ENCODE data around the gene AHI1.

DNA sequence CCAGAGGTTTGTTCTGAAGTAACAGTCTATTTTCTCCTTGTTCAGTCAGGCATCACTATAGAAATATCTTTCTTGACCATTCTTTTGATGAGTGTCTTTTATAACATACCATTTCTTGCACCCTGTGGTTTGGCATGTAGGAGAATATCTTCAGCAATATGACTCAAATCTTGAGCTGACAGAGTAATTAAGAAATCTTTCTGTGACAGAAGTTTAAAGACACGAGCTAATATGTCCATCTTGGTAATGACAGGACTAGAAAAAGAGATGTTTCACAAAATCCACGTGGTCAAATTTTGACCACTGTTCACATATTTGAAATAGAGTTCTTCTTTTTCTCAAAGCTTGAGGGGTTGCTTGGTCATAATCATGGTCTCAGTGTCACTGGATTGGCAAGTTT is 166.5 kb downstream of the AHI1 start:
- TF ChIP-seq, protein P1, sequence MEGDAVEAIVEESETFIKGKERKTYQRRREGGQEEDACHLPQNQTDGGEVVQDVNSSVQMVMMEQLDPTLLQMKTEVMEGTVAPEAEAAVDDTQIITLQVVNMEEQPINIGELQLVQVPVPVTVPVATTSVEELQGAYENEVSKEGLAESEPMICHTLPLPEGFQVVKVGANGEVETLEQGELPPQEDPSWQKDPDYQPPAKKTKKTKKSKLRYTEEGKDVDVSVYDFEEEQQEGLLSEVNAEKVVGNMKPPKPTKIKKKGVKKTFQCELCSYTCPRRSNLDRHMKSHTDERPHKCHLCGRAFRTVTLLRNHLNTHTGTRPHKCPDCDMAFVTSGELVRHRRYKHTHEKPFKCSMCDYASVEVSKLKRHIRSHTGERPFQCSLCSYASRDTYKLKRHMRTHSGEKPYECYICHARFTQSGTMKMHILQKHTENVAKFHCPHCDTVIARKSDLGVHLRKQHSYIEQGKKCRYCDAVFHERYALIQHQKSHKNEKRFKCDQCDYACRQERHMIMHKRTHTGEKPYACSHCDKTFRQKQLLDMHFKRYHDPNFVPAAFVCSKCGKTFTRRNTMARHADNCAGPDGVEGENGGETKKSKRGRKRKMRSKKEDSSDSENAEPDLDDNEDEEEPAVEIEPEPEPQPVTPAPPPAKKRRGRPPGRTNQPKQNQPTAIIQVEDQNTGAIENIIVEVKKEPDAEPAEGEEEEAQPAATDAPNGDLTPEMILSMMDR (IDR thresholded peaks at IDR 0.05) = no peak
- no peak for TF ChIP-seq POLR2A (IDR thresholded peaks at IDR 0.05)

Data from tibial nerve (tissue), 3 donors.